ENCODE results near the gene KCNK1. TPM values are rescaled to one million over a fixed set of nuclear protein-coding genes. Genes with fewer than 3 reads are reported as not detected.

KCNK1 gene
- total RNA-seq, 1 donor from 2014 or later = 13.7 TPM

DNA sequence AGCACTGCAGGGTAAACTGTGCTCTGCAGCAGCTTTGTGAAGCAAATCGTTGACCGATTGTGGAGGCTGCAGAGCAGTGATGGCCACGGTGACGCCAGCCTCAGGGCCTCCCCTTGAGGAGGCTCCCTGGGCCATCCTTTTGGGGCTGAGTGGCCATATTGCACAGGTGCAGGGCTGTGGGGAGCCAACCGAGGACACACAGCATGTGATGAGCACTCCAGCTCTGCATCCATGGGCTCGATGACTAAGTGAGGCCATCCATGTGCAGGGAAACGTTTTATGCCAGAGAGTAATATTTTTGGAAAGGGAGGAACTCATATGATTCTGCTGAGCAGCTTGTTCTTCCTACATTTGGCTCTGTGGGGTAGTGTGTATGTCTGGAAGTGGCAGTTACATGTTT is 24.6 kb downstream of the KCNK1 start:
- Mint-ChIP-seq H3K9me3 (peaks cover 11% of the 10 kb centered on the region), H3K4me3 (no peak overlapping the region), H3K36me3 (peaks cover 16% of the 10 kb centered on the region), H3K4me1 (ENCODE audit: unreplicated experiment) (peaks cover 15% of the 10 kb centered on the region), H3K27ac (no peak overlapping the region), H3K27me3 (no peaks in the 10 kb centered on the region)
- no peak for DNase-seq (ENCODE audit: extremely low spot score, unreplicated experiment)
- TF ChIP-seq, protein P1, sequence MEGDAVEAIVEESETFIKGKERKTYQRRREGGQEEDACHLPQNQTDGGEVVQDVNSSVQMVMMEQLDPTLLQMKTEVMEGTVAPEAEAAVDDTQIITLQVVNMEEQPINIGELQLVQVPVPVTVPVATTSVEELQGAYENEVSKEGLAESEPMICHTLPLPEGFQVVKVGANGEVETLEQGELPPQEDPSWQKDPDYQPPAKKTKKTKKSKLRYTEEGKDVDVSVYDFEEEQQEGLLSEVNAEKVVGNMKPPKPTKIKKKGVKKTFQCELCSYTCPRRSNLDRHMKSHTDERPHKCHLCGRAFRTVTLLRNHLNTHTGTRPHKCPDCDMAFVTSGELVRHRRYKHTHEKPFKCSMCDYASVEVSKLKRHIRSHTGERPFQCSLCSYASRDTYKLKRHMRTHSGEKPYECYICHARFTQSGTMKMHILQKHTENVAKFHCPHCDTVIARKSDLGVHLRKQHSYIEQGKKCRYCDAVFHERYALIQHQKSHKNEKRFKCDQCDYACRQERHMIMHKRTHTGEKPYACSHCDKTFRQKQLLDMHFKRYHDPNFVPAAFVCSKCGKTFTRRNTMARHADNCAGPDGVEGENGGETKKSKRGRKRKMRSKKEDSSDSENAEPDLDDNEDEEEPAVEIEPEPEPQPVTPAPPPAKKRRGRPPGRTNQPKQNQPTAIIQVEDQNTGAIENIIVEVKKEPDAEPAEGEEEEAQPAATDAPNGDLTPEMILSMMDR (conservative IDR thresholded peaks at IDR 0.05) = no peak

DNA sequence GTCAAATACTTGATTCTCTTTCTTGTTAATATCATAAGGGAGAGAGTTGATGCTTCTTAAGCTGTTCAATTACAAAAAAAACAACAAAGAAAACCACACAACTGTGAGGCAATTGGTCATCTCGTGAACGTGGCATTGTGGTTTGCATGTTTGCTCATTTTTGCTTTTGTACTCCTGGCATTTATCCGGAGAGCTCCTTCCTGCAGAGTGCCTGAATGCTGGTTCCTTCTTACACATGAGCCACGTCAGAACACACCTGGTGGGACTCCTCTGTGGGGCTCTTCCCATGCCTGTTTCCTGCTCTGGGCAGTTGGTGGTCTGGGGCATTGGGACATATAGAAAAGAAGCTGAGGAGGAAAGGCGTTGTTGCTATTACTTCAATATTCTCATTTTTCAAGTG is 25.7 kb downstream of the KCNK1 start:
- no peaks in the 10 kb centered on the region for H3K27me3 Mint-ChIP-seq
- TF ChIP-seq, protein P1 (conservative IDR thresholded peaks at IDR 0.05) = no peak
- no peak for DNase-seq (ENCODE audit: extremely low spot score, unreplicated experiment)
- H3K9me3 Mint-ChIP-seq = peaks cover 15% of the 10 kb centered on the region
- no peak overlapping the region for H3K27ac Mint-ChIP-seq
- H3K36me3 Mint-ChIP-seq = peaks cover 17% of the 10 kb centered on the region
- H3K4me3 Mint-ChIP-seq = no peak overlapping the region
- H3K4me1 Mint-ChIP-seq (ENCODE audit: unreplicated experiment) = peaks cover 10% of the 10 kb centered on the region

DNA sequence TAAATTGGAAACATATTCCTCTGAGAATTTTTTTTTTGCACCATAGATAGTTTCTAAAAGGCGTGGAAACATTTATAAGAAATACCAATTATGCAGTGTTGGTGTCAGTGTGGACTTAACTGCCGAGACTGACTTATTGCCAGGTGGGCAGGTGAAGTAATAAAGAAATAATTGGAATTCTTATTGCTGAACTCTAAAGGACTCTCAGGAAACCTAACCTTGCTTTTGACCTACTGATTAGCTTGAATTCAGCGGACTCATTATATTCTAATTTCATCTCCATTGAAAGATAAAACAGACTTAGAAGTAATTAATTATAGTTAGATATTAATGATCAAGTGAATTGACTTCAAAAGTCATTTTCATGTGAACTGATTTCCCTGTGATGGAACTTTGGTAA is 26.3 kb downstream of the KCNK1 start:
- Mint-ChIP-seq H3K27ac (no peak overlapping the region), H3K4me3 (no peak overlapping the region), H3K9me3 (peaks cover 16% of the 10 kb centered on the region), H3K36me3 (peaks cover 17% of the 10 kb centered on the region), H3K4me1 (ENCODE audit: unreplicated experiment) (peaks cover 10% of the 10 kb centered on the region), H3K27me3 (no peaks in the 10 kb centered on the region)
- TF ChIP-seq, protein P1 (conservative IDR thresholded peaks at IDR 0.05) = no peak
- DNase-seq (ENCODE audit: extremely low spot score, unreplicated experiment) = no peak

DNA sequence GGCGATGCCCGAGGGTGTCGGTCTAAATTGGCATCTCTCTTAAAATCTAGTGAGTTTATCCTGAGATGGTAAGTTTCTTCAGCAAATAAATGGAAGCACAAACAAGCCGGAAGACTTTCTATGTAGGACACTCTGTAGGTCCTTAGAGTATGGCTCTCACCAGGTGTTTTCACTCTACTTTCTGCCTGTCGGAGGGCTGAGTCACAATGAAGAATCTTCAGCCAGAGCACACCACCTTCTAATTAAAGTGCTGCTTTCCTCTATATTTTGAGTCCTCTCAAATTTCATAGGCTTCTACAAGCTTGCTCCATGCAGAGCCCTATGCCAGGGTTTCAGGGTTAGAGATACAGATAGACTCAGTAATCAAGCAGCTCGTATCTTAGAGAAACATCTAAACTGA is 27.1 kb downstream of the KCNK1 start:
- no peak for DNase-seq (ENCODE audit: extremely low spot score, unreplicated experiment)
- H3K4me1 Mint-ChIP-seq (ENCODE audit: unreplicated experiment) = peaks cover 6% of the 10 kb centered on the region
- H3K27me3 Mint-ChIP-seq = no peaks in the 10 kb centered on the region
- H3K9me3 Mint-ChIP-seq = peaks cover 13% of the 10 kb centered on the region
- peaks cover 14% of the 10 kb centered on the region for H3K36me3 Mint-ChIP-seq
- H3K4me3 Mint-ChIP-seq = no peak overlapping the region
- TF ChIP-seq, protein P1 (conservative IDR thresholded peaks at IDR 0.05) = no peak
- no peak overlapping the region for H3K27ac Mint-ChIP-seq

DNA sequence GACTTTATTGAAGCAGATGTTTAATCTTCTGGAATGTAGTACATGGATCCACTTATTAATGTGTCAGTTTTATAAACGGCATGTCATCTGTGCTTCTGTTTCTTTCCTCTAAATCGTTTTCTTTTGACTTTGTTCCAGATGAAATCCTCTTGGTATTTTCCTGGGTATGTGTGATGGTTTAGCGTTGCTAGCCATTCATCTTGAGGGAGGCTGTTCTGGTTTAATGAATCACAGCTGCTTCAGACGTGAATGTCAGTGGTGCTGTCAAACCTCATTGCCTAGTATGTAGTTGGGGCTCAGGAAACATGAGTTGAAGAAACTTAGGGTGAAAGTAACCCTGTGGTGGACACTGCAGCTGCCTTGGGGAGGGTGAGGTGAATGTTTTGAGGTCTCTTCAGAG is 33.2 kb downstream of the KCNK1 start:
- Mint-ChIP-seq H3K36me3 (peaks cover 22% of the 10 kb centered on the region), H3K27ac (no peak overlapping the region), H3K27me3 (no peaks in the 10 kb centered on the region), H3K4me1 (ENCODE audit: unreplicated experiment) (peaks cover 17% of the 10 kb centered on the region), H3K9me3 (peaks cover 5% of the 10 kb centered on the region), H3K4me3 (no peak overlapping the region)
- DNase-seq (ENCODE audit: extremely low spot score, unreplicated experiment) = no peak
- TF ChIP-seq, protein P1 (conservative IDR thresholded peaks at IDR 0.05) = no peak

DNA sequence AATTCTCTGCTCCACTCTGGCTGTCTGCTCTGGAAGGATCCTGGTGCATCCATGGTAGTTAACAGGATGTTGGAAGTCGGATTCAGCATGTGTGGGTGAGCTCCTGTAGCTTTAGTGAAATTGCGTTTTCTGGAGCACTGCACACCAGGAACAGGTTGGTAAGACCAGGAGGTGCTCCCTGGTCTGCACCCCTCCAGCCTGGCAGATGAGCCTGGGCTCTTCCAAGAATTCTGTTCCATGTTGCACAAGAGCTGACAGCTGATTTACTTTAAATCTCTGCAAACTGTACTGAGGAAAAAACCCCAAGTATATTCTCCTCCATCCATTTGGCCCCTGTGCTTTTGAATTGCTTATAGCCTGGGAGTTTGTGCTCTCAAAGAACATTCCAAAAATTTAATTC is 33.7 kb downstream of the KCNK1 start:
- peaks cover 17% of the 10 kb centered on the region for H3K4me1 Mint-ChIP-seq (ENCODE audit: unreplicated experiment)
- no peaks in the 10 kb centered on the region for H3K27me3 Mint-ChIP-seq
- peaks cover 5% of the 10 kb centered on the region for H3K9me3 Mint-ChIP-seq
- TF ChIP-seq, protein P1 (conservative IDR thresholded peaks at IDR 0.05) = no peak
- H3K4me3 Mint-ChIP-seq = no peak overlapping the region
- peaks cover 22% of the 10 kb centered on the region for H3K36me3 Mint-ChIP-seq
- DNase-seq (ENCODE audit: extremely low spot score, unreplicated experiment) = no peak
- no peak overlapping the region for H3K27ac Mint-ChIP-seq
